HG02642 (cell line): ENCODE data around the gene SYNPR.
A peak's percentile ranks its signal among the peaks of the same experiment; 100 is the strongest.
"Not testable (repeated sequence)": the region's sequence is repeated elsewhere in the genome, so short reads cannot be mapped to it uniquely, and the experiment has no call there.

ENCODE experiments used
- ATAC-seq: cut with Tn5 transposase; IDR thresholded peaks from one replicate; pipeline ENCODE4 v1.9.1; 2021; ENCODE audit warnings: mild to moderate bottlenecking; ENCODE audit not compliant: unreplicated experiment, poor library complexity

Gene SYNPR

DNA sequence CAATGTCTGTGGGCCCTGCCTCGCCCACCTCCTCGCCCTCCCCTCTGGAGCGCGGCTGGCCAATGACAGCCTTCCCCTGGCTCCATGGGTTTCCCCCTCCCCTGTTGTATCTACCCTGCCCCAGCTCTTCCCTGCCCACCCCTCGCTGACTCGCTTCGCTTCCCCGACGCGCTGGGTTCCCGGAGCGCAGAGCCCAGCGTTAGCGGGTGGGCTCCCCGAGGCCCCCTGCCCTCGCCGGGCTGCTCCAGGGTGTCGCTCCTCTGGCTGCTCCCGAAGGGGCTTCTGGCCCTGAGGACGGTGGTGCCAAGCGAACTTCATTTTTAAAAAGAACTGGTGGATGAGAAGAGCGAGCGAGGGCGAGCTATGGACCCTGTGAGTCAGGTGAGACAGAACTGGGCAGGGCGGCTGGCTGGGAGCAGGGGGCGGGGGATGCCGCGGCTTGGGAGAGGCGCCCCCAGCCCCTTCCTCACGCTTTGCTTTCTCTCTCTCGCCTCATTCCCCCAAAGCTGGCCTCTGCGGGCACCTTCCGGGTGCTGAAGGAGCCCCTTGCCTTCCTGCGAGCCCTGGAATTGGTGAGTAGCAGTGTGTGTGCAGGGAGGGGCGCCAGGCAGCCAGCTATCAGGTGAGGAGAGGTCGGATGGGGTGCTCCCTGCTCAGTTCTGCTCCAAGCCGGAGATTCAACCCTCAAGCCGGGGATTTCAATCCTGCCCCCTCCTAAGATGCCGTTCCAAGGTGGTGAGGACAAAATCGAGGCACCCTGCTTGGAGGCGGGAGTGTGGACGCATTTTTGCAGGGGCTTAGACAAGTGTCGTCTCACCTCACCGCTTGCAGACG, at the start of gene SYNPR:
Gene SYNPR, plus strand, starts transcription at position 138 of the 834 bp plus-strand sequence.
- no peak for ATAC-seq

DNA sequence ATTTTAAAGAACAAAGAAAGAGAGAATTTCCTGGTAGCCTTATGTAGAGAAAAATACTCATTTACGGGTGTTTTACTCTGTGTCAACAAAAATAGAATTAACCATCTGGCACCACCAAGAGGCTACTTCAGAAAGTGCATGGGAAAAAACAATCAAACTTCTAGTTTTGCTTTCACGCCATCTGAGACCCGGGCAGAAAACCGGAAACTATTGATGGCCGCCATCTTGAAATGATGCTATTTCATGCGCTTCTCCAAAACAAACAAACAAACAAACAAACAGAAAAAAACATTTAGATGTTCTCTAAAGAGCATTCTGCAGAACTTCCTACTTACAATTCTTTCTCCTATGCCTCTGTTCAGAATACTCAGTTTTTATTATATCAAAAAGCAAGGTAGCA, 49.4 kb upstream of the SYNPR start:
- peak; percentile 64 for ATAC-seq

GRCh38 chr3:63230146-63230545, 48.0 kb upstream of the SYNPR start:
- no peak for ATAC-seq

DNA sequence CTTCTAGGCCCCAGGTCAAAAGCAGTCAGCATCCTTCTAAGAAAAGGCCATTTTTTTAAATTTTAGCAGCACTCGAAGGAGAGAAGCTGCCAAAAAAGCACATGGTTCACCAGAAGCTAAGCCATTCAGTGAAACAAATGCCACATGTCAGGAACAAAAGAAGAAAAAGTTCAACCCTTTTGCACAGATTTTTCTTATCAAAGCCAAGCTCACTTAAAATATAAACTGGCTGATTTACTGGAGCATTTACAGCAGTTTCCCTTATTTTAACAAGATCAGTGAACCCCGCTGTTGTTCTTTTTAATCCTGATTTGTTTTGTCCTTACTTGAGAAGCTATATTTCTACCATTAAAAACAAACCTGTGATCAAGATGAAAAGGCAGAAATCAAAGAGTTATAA, 46.5 kb upstream of the SYNPR start:
- ATAC-seq = no peak

- no peak for ATAC-seq
Measured at GRCh38 chr3:63232764-63233396, 45.2 kb upstream of the SYNPR start.

- no peak for ATAC-seq
Measured at GRCh38 chr3:63240381-63240902, 37.7 kb upstream of the SYNPR start.

DNA sequence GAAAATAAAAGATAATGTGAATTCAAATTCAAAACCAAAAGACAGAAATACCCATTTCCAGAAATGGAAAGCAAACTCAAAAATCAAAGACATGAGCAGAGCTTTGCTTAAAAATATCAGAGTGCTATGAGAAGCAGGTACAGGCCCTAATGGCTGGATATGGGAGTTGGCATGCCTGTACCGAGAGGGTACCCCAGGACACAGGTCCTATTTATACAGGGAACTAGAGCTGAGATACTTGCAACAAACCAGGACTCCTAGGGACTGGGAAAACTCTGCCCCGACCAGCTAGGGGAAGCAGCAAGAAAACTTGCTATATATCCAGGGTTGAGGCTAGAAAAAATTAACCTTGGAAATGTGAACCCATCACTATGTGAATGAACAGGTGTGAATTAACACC, 36.0 kb upstream of the SYNPR start:
- no peak for ATAC-seq

DNA sequence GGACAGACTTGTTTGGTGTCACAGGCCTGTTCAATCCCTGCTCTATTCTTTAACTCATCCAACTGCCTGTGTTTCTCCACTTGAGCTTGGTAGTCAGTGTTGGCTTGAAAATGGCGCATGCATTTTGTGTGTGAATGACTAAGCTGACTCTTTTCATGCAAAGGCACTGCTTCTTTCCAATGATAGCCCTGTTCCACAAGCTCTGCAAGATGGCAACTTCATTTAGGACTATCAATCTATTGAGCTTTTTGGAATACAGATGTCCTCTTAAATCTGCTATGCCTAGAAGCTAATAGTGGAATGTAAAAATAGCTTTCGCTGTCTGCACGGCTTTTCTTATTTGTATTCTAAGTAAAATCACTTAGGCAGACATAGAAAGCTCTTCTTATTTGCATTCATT, 33.6 kb upstream of the SYNPR start:
- ATAC-seq = no peak

GRCh38 chr3:63245726-63246241, 32.3 kb upstream of the SYNPR start:
- ATAC-seq = no peak

DNA sequence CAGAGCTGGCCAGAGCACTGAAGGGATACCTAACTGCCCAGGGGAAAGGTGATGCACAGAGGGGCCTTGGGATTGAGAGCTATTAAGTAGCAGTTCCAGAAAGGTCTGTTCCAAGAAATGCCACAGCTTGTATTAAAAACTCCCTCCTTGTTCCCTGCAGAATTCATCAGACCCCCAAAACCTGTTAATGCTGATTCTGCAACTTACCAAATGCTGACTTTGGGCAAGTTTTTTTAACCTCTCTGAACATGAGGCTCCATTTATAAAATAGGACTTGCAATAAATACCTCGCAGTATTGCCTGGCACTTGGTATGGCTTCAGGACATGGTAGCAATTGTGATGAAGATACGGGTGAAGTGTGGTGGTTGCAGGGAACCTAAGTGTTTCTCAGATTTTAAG, 30.1 kb upstream of the SYNPR start:
- no peak for ATAC-seq

GRCh38 chr3:63251499-63251898, 26.6 kb upstream of the SYNPR start:
- ATAC-seq = no peak

GRCh38 chr3:63255819-63256218, 22.3 kb upstream of the SYNPR start:
- not testable (repeated sequence) for ATAC-seq

DNA sequence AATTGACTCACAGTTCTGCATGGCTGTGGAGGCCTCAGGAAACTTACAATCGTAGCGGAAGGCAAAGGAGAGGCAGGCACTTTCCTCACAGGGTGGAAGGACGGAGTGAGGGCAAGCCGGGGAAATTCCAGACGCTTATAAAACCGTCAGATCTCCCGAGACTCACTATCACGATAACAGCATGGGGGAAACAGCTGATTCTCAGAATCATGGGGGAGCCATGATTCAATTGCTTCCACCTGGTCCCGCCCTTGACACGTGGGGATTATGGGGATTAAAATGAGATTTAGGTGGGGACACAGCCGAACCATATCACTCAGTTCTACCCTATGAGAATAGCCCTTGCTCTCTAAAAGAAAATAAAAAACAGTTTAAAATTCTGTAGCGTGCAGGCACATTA, 13.4 kb upstream of the SYNPR start:
- no peak for ATAC-seq

DNA sequence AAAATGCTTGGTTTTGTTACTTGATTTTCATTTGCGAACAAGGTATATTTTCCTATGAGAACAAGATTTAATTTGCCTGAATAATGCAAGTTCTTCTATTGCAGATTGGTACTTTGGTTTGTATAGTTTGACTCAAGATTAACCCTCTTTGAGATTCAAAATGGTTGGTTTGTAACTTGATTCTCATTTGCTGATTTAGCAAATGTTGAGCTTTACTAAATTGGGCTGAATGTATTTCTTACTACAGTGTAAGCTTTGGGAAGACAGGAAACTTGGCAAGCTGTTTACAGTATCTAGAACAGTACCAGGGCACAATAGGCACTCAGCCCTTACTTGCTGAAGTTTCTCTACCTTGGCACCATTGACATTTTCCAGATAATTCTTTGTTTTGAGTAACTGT, 3.7 kb upstream of the SYNPR start:
- ATAC-seq = no peak

DNA sequence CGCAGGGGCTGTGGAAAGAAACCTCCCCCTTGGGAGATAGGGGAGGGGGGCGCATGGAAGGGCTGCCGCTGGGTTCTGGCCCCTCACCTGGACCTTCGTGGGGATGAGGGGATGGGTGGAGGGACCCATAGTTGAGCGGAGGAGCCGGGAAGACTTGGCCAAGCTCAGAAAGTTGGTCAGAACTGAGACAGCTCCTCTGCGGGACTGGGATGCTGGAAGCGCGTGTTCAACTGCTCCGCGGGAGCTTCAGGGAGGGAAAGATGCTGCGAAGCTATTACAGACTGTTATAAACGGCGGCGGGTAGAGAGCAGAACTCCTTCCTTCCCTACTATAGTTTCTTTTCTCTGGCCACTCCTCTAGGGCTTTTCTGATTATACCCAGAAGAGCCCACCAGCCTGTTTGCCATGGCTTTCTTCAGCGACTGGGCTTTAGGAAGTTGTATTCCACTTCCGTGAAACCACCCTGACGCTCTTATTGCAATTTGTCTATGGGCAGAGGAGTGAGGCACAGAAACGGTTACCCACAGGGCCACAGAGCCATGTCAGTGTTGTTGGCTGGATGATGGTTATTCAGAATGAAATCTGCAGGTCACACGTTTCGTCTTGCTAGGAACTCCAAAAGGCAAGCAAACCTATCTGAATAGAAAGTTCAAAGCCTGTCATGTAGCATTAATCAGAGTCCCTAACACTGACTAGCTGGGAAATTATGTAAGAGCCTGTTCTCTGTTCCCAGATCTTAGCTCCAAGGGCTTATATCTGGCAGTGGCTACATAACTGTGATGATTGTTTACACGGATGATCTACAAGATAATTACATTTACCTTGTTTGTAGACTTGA, 1.1 kb downstream of the SYNPR start:
- ATAC-seq = no peak

- no peak for ATAC-seq
Measured at GRCh38 chr3:63287610-63288009, 9.5 kb downstream of the SYNPR start.

GRCh38 chr3:63290686-63291085, 12.6 kb downstream of the SYNPR start:
- ATAC-seq = no peak

DNA sequence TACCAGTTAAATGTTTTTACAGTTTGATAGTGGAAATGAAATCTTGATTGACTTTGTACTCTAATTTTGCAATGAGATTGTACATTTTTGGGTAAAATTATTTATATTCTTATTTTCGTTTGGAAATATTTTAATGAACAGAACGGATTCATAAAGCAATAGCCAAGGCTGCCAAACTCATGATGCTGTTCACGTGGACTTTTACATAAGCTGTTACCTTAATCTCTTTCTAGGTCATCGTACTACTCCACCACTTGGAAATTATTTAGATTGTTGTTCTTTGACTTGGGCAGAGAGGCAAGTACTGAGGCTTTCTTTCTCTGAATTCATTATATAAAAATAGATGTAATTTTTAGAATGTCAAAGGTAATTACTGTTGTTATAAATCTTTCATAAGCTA, 16.2 kb downstream of the SYNPR start:
- no peak for ATAC-seq

DNA sequence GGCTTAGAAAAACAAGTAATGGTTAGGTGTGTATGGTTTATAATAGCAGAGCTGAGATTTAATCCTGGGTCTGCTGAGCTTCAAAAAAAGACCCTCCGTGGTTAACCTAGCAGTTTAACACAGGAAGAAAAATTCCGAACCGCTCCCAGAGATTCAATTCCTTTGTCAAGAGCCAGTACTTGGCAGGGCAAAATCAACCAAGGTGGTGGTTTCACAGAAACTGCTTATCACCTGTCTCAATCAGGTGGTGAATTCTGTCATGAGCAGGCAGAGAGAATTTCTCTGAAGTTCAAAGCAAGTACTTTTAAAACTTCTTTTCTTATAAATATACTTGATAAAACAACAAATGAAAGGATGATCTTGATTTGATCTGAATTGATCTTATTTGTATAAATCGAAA, 17.2 kb downstream of the SYNPR start:
- no peak for ATAC-seq

DNA sequence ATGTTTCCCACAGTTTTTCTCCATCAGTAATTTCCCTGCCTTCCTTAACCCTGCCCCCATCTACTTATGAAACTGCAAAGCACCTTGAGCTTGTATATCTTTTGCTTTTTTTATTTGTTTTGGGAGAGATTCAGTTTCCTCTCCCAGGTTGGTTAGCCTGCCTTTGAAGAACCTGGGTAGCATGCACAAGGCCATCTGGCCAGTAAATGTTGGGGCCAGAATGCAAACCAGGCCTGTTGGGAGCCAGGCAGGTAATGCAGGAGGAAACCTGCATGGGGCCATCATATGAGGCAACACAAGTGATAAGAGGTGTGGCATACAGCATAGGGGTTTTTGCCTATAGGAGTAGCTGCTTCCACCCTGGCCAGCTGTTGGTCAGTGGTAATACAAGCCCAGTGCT, 17.7 kb downstream of the SYNPR start:
- ATAC-seq = no peak

DNA sequence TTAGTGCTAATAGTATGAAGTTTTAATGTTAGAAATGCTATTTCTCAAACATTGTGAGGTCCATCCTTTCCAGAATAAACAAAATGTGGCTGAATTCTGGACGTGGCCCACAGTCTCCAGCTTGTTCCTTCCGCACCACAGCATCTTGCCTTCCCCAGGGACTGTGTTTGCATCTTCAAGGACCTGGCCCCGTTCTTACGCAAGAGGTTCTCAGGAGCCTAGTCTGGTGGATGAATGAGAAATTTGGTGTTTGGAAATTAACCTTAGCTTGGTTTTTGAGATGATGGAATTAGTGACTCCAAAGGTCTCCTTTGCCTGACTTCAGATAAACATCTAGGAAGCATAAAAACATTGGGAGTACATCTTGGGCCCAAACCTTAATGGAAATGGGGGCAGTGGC, 18.1 kb downstream of the SYNPR start:
- no peak for ATAC-seq
